NCI-H524 treated with DMSO at 0.1 percent for 48 hours (cell line): ENCODE data around the gene POLR3B.

ENCODE experiments used
- DNase-seq: peaks from one replicate; lab custom pipeline; 2025; lab: John Stamatoyannopoulos, UW

Gene POLR3B

GRCh38 chr12:106415134-106415533, 57.6 kb downstream of the POLR3B start:
- DNase-seq, result no peak

GRCh38 chr12:106416273-106416672, 58.7 kb downstream of the POLR3B start:
- no peak for DNase-seq

DNA sequence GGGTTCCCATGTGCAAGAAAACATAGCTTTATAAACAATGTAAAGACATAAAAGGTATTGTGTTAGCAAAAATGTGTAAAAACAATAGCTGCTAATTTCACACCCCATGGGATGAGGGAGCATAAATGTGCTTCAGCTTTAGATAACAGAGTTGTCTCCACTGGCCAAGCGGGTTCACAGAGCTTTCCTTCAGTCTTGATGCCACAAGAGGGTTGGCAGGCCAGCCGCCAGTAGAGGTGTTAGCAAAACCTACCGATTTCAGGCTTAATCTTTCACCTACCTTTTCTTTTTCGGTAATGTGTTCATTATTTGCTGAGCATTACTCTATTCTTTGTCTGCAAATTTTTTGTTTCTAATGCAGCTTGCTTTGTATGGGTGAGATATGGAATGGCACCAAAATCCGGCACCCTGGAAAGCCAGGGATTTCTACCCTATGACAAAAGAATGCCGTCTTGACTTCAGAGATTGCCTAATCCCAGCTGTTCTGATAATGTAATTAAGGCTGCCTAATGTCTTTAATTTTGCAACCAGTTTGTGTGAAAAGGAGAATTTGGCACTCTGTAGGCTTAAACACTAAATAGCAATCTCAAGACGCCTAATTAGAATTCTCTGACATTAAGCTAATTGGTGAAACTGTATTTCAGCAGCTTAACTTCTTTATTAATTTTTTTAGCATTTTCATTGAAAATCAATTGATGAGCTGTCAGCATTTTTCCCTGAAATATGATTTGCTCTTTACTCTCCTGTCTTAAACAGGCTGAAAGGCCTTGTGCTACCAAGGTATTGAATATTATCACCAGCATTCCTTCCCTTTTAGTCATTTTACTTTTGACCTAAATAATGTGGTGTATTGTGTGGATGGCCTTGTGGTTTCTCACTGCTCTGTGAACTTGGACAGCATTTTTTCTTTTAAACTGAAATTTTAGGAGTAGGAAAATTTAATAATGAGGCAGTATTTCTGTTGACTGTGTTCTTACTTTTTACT, 60.7 kb downstream of the POLR3B start:
- DNase-seq, result no peak

GRCh38 chr12:106418970-106419369, 61.4 kb downstream of the POLR3B start:
- no peak for DNase-seq

GRCh38 chr12:106423291-106423690, 65.7 kb downstream of the POLR3B start:
- no peak for DNase-seq

- no peak for DNase-seq
Measured at GRCh38 chr12:106425061-106425702, 67.6 kb downstream of the POLR3B start.

DNA sequence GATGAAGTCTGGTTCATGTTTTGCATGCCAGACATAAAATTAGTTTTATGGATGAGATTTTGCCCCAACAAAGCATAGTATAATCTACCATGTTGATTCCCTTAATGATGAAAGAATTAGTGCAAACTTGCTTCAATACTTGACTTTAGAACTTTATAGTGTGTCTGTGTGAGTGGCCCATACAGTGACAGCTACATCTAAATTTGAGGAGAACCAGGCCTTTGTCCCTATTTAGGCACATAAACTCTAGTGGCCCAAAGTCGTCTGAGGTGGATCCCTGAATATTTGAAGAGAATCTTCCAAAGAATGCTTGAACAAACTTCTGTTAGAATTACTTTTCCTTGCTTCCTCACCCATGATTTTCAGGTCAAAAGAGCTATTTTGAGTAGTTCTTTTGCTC, 70.4 kb downstream of the POLR3B start:
- DNase-seq, result no peak

GRCh38 chr12:106428384-106428783, 70.8 kb downstream of the POLR3B start:
- no peak for DNase-seq

DNA sequence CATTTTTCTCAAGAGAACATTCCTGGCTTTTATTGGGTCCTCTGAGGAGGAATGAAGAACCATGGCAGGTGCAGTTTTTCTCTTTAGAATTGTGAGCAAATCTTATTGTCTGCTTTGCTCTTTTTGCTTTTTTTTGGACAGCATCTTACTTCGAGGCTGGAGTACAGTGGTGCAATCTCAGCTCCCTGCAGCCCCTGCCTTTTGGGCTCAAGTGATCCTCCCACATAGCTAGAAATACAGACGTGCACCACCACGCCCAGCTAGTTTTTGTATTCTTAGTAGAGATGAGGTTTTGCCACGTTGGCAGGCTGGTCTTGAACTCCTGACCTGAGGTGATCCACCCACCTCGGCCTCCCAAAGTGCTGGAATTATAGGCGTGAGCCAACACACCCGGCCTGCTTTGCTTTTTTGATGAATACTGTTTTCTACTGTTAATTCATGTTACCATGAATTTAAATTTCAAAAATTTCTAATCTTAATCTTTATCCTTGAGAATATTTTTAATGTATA, 71.5 kb downstream of the POLR3B start:
- DNase-seq, result no peak

DNA sequence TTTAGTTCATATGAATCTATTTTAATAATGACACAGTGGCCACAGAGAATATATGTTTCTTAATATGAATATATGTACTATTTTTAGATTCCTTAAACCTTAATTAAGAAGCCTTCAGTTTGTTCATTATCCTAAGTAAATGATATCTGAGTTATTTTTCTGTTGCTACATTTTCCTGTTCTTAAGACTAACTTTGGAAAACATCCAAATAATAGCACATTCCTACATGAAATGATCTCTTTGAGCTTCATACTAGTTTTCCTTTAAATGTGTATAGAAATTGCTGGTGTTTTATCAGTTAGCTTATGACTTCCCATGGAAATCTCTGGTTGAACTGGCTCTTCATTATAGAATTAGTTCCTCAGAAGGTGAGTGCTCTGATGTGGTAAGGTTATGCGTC, 72.1 kb downstream of the POLR3B start:
- DNase-seq, result no peak

DNA sequence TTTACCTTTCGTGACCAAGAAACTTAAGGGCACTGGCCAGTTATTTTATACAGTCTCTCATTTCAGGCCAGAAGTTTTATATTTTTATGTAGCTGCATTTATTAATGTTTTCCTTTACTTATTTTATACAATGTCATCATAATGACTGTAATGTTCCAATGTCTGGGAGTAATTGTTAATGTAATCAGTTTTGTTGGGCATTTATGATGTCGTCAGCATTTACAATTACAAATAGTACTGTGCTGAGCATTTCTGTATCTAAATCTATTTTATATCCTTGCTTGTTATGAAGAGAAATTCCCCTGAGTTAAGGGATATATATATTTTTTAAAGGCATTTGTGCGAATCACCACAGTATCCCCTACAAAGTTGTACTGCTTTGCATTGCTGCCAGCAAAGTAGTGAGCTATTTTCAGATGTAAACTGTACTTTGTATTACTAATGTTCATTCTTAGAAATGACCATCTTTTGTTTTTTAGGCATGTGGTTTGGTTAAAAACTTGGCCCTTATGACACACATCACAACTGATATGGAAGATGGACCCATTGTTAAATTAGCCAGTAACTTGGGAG, 74.4 kb downstream of the POLR3B start:
- DNase-seq, result no peak

DNA sequence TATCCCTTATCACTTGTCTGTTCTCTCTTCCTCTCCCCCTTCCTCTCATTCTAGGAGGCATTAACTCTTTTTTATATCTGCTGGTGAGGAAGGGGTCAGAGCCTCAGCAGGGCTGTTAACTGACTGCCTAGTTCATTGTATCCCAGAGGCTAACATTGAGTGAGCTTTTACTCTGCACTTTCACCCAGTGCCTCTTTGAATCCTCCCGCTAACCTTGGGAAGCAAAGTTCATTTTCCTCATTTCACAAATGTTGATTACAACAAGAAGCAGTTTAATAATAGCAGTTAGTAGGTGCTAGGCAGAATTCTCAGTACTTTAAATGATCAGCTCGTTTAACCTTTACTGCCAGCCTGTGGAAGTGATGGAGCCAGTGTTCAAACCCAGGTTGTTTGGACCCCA, 75.5 kb downstream of the POLR3B start:
- no peak for DNase-seq

DNA sequence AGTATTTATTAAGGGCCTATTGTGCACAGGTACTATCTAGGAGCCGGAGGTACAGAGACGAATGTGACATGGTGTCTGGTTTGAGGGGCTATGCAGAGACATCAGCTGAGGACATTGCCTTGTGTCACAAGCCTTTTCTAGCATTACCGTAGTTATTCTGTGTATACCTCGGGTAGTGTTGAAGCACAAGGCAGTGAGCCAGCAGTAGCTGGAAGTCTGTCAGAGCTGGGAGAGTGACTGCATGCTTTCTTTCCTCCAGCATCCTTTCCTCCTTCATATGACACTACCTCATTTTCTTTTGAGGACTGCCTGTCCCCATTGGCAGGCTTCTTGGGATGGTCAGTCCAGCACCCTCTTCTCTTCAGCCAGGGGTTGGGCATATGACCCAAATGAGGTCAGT, 77.0 kb downstream of the POLR3B start:
- no peak for DNase-seq

DNA sequence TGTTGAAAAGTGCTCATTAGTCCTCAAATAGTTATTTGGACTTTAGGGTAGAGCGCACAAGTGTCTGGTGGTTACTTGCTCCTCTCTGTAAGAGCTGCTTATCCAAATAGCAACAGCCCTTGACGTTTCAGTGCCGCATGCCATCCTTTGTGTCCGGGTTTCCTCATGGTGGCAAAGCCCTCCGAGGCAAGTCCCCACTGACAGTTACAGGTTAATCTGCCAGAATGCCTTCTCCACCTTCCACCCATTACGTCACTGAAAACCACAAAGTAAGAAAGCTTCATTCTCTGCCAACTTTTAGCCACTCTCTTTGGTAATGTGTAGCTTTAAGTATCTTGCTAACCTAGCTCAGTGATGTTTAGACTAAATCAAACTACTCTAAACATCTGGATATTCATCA, 78.6 kb downstream of the POLR3B start:
- DNase-seq, result no peak

- DNase-seq, result no peak
Measured at GRCh38 chr12:106442575-106442974, 85.0 kb downstream of the POLR3B start.

DNA sequence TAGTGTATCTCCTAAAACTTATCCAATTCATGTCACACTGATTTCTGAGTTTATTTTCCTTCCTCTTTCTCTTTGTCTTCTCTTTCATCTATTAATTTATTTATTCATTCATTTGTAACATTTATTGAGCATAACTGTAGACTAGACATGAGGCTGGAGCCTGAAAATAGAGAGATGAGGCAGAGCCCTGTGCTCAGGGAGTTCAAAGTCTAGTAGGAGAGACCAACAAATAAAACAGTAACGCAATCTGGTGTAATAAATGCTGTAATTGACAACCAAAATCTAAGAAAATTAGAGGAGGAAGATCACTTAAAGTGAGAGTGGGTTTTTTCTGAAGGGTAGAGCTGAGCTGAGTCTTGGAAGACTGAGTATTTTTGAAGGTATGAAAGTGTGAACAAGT, 87.5 kb downstream of the POLR3B start:
- DNase-seq, result no peak

- DNase-seq, result no peak
Measured at GRCh38 chr12:106445959-106446358, 88.4 kb downstream of the POLR3B start.

GRCh38 chr12:106446419-106447092, 89.0 kb downstream of the POLR3B start:
- no peak for DNase-seq

DNA sequence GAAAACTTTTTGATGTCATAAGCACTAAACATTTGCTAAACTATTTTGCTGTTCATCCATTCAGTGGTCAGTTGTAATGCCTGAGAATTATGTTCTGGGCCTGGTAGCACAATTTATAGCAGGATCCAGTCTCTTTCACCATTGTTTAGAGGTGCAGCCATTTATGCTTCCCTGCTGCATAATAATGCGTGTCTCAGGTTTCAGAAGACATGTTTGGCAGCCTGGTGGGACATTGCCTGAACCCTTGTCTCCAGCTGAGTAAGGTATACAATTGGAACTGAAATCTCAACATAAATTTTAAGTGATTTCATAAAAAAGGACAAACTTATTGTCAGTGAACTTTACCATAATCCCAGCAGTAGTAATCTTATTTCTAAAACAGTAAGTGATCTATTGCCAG, 94.8 kb downstream of the POLR3B start:
- no peak for DNase-seq

DNA sequence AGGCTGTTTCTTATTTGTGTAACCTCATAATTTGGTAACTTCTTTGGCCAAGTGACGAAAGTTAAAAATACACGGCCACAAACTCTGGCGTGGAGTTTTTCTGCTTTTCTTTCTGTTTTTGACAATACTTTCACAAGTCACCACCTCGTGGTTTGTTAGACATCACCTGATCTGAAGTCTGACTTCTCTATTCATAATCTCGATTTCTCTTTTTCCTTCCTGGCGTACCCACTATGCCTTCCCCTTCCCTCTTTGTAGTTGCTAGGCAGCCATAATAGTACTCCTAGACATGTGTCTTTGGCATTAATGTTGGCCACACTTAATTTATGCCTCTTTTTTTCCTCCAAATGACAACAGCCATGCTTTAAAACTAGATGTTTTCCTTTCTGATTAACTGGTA, 97.6 kb downstream of the POLR3B start:
- no peak for DNase-seq

- DNase-seq, result no peak
Measured at GRCh38 chr12:106459124-106459523, 101.6 kb downstream of the POLR3B start.

GRCh38 chr12:106459534-106459933, 102.0 kb downstream of the POLR3B start:
- no peak for DNase-seq
